IPS-11a (cell line): ENCODE data around the gene RASSF5.
"Not testable (repeated sequence)": the region's sequence is repeated elsewhere in the genome, so short reads cannot be mapped to it uniquely, and the experiment has no call there.

Source experiments
- H3K4me3 ChIP-seq: one replicate; pipeline ENCODE4 v1.5.1; 2013; ENCODE audit warnings: low read depth, low read length, control low read depth

The RASSF5 gene

GRCh38 chr1:206566999-206567398, 59.7 kb downstream of the RASSF5 start:
- H3K4me3 ChIP-seq: no peak overlapping the region

GRCh38 chr1:206568256-206568655, 60.9 kb downstream of the RASSF5 start:
- H3K4me3 ChIP-seq: no peak overlapping the region

- no peak overlapping the region for H3K4me3 ChIP-seq
Observed at GRCh38 chr1:206568779-206569352, 61.5 kb downstream of the RASSF5 start.

GRCh38 chr1:206569556-206569955, 62.2 kb downstream of the RASSF5 start:
- no peak overlapping the region for H3K4me3 ChIP-seq

GRCh38 chr1:206570529-206570928, 63.2 kb downstream of the RASSF5 start:
- no peak overlapping the region for H3K4me3 ChIP-seq

- H3K4me3 ChIP-seq: no peak overlapping the region
Observed at GRCh38 chr1:206572835-206573234, 65.5 kb downstream of the RASSF5 start.

GRCh38 chr1:206573319-206573718, 66.0 kb downstream of the RASSF5 start:
- H3K4me3 ChIP-seq: no peak overlapping the region

- no peak overlapping the region for H3K4me3 ChIP-seq
Observed at GRCh38 chr1:206573762-206574161, 66.4 kb downstream of the RASSF5 start.

GRCh38 chr1:206575165-206575893, 68.0 kb downstream of the RASSF5 start:
- no peak overlapping the region for H3K4me3 ChIP-seq

GRCh38 chr1:206575894-206576737, 68.8 kb downstream of the RASSF5 start:
- no peak overlapping the region for H3K4me3 ChIP-seq

GRCh38 chr1:206577626-206578025, 70.3 kb downstream of the RASSF5 start:
- no peak overlapping the region for H3K4me3 ChIP-seq

- H3K4me3 ChIP-seq: no peak overlapping the region
Observed at GRCh38 chr1:206578068-206578977, 71.0 kb downstream of the RASSF5 start.

- H3K4me3 ChIP-seq: no peak overlapping the region
Observed at GRCh38 chr1:206578978-206579374, 71.6 kb downstream of the RASSF5 start.

- no peak overlapping the region for H3K4me3 ChIP-seq
Observed at GRCh38 chr1:206579747-206580437, 72.6 kb downstream of the RASSF5 start.

GRCh38 chr1:206580438-206581113, 73.2 kb downstream of the RASSF5 start:
- no peak overlapping the region for H3K4me3 ChIP-seq

- not testable (repeated sequence) for H3K4me3 ChIP-seq
Observed at GRCh38 chr1:206581114-206581497, 73.8 kb downstream of the RASSF5 start.

- no peak overlapping the region for H3K4me3 ChIP-seq
Observed at GRCh38 chr1:206581571-206581981, 74.2 kb downstream of the RASSF5 start.

GRCh38 chr1:206582537-206582936, 75.2 kb downstream of the RASSF5 start:
- H3K4me3 ChIP-seq: no peak overlapping the region

- no peak overlapping the region for H3K4me3 ChIP-seq
Observed at GRCh38 chr1:206582971-206583706, 75.8 kb downstream of the RASSF5 start.
